Measurements from ENCODE around the gene LAMC2.

GRCh38 chr1:183214021-183214970 lies 28.2 kb downstream of the LAMC2 start:
- TF ChIP-seq, protein P1, sequence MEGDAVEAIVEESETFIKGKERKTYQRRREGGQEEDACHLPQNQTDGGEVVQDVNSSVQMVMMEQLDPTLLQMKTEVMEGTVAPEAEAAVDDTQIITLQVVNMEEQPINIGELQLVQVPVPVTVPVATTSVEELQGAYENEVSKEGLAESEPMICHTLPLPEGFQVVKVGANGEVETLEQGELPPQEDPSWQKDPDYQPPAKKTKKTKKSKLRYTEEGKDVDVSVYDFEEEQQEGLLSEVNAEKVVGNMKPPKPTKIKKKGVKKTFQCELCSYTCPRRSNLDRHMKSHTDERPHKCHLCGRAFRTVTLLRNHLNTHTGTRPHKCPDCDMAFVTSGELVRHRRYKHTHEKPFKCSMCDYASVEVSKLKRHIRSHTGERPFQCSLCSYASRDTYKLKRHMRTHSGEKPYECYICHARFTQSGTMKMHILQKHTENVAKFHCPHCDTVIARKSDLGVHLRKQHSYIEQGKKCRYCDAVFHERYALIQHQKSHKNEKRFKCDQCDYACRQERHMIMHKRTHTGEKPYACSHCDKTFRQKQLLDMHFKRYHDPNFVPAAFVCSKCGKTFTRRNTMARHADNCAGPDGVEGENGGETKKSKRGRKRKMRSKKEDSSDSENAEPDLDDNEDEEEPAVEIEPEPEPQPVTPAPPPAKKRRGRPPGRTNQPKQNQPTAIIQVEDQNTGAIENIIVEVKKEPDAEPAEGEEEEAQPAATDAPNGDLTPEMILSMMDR (conservative IDR thresholded peaks at IDR 0.05 in 1 of 2, IDR thresholded peaks at IDR 0.05 in 1 of 2; ENCODE audit: low read depth in 1 of 2, low read length in 2 of 2), result no peak
- TF ChIP-seq EZH2 (IDR thresholded peaks at IDR 0.05; ENCODE audit: low read length, missing control alignments), result no peak
